ENCODE measurements around the gene CPM.
"Not testable (repeated sequence)": the region's sequence is repeated elsewhere in the genome, so short reads cannot be mapped to it uniquely, and the experiment has no call there.

The CPM gene

DNA sequence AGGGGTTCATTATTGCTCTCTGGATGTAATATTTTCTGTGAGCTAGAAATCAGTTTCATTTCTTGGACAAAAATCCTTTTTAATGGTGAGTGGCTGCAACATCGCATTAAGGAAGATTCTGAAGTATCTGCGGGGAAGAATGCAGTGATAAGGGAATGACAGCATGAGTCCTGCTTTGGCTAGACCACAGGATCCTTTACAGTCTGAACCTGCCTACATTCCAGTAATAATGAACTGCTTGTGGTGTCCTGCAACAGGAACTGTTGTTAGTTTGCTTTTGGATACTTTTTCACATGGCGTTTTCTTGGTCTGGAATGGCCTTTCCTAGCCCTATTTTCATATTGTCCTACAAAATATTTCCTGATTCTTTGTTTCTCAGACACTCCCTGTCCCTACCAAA lies 109.3 kb downstream of the CPM start:
- DNase-seq: no peak

DNA sequence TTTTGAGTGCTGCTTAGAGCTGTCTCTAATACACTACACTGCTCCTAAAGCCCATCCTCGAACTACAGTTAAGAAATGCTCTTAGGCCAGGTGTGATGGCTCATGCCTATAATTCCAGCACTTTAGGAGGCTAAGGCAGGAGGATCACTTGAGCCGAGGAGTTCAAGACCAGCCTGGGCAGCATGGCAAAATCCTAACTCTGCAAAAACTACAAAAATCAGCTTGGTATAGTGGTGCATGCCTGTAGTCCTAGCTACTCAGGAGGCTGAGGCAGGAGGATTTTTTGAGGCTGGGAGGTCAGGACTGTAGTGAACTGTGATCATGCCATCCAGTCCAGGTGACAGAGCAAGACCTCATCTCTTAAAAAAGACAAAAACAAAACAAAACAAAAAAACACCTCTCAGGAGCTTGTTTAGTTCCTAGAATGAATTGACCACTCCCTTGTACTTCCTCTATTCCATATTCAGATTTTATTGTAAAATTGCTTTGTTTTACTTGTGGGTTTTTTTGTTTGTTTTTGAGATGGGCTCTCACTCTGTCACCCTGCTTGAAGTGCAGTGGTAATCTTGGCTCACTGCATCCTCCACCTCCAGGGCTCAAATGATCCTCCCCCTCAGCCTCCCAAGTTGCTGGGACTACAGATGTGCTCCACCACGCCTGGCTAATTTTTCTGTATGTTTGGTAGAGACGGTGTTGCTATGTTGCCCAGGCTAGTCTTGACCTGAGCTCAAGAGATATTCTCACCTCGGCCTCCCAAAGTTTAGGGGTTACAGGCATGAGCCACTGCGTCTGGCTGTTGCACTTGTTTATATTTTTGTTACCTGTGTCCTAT lies 111.4 kb downstream of the CPM start:
- no peak for DNase-seq

DNA sequence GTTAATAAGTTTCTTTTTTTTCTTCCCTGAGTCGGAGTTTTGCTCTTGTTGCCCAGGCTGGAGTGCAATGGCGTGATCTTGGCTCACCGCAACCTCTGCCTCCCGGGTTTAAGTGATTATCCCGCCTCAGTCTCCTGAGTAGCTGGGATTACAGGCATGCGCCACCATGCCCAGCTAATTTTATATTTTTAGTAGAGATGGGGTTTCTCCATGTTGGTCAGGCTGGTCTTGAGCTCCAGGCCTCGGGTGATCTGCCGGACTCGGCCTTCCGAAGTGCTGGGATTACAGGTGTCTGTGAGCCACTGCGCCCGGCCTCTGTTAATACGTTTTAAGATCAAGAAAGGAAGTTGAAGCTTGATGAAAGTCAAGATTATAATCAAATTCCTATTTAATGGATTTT lies 113.5 kb downstream of the CPM start:
- DNase-seq: not testable (repeated sequence)

DNA sequence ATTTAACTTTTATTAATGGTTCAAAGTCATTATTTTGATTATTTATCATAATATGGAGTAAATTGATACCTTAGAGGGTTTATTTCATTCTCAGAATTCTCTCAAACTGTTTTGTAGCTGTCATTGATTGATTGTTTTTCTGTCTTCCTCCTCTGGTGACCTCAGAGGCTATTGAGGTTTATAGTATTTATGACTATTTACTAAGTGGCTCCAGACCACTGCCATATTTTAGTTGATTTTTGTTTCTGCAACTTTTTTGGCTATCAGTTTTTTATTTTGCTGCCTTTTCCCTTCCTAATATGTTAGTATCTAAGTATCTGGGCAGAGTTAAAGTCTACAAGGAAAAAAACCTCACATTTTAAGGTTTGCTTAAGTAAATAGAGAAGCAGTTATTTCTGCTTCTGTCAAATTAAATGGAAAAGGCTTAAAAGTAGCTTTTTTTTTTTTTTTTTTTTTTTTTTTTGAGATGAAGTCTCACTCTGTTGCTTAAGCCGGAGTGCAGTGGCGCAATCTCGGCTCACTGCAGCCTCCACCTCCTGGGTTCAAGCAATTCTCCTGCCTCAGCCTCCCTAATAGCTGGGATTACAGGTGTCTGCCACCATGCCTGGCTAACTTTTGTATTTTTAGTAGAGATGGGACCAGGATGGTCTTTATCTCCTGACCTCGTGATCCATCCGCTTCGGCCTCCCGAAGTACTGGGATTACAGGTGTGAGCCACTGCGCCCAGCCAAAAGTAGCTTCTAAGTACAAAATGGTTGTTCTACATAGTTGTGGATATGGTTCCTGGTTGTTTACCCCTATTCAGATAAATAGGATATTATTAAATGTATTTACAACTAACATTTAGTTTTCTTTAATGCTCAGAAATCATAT lies 116.8 kb downstream of the CPM start:
- DNase-seq: no peak

DNA sequence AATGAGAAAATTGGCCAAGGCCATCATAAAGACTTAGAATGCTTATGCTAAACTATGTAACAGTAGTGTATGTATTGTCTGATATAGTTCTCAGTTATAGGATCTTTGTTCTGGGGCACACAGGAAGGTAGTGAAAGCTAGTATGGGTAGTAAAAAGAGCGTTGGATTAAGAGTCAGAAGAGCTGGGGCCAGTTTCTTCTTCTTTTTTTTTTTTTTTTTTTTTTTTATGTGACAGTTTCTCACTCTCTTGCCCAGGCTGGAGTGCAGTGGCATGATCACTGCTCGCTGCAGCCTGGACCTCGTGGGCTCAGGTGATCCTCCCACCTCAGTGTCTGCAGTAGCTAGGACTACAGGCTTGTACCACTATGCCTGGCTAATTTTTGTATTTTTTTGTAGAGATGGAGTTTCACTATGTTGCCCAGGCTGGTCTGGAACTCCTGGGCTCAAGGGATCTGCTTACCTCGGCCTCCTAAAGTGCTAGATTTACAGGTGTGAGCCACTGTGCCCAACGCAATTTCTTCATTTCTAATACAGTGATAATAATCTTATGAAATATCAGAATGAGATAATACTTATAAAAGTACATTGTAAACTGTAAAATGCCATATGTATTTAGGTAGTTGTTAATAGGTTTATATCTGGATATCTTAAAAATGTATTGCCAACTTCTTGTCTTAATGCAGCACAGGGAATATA lies 117.6 kb downstream of the CPM start:
- DNase-seq: no peak

DNA sequence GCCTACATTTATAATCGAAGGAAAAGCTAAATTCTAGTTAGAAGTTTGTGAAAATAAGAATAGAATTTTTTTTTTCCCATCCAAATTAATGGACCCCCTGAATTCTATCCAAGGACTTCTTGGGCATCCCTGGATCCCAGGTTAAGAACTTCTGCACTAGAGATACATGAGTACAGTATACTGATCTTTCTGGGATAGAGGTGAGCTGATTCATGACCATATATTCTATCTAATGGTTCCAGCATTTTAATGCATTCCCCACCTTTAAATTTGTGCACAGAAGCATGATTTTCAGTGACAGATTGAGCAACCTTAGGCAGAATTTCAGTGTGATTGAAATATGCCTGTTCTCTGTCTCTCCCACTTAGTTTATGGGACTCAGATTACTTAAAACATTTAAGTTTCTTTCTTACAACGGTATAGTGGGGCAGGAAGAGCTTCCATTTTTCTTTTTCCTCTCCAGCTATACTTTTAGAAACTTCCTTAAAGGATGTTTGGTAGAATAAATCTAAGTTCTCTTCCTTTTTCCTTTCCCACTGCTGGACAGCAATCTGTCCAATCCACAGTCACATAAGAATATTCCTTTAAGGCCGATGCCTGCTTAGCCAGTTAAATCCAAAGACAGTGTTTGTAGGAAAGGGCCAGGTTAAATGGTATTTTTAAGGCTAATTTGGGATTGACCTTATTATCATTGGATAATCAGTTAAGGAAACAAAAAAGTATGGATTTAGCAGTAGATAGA lies 118.3 kb downstream of the CPM start:
- no peak for DNase-seq

DNA sequence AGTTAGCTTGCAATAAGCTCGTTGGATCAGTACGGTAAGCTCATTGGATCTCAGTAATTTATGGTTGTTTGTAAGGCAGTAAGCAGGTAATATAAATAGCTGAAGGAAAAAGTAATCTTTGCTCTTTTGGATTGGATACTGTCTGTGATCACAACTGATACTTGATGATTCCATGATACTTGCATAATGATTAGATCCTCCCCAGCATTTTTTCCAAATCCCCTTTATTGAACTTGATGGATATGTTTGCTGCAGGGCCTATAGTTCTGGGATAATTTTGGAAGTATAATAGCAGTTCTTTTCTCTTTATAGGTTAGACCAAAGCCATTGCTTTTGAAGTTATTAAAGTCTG lies 119.8 kb downstream of the CPM start:
- no peak for DNase-seq

DNA sequence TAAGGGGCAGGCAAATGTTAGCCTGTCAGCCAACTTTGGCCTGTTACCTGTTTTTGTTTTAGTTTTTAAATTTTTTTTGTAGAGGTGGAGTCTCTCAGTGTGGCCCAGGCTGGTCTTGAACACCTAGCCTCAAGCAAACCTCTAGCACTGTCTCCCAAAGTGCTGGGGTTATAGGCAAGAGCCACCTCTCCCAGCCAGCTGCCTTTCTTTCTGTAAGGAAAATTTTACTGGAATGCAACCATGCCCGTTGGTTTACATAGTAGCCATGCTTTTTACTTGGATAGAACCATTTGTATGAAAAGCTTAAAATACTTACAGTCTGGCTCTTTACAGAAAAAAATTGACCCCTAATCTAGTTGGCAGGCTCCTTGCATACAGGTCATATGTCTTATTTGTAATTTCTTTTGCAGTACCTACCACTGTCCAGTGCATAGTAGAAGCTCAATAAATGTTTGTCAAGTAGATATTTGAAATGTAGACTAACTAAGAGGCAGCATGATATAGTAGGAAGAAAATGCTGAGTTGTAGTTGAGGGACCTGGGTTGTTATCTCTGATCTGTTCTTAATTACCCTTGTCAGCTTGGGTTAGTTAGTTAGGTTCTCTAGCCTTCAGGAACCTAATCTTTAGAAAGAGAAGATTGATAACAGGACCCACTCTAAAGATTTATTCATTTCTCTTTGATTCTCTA lies 120.3 kb downstream of the CPM start:
- no peak for DNase-seq

DNA sequence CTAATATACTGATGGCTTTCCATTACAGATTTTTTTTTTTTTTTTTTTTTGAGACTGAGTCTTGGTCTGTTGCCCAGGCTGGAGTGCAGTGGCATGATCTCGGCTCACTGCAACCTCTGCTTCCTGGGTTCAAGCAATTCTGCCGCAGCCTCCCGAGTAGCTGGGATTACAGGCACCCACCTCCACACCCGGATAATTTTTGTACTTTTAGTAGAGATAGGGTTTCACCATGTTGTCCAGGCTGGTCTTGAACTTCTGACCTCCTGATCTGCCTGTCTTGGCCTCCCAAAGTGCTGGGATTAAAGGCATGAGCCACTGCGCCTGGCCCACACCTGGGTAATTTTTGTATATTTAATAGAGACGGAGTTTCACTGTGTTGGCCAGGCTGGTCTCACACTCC lies 121.4 kb downstream of the CPM start:
- not testable (repeated sequence) for DNase-seq

DNA sequence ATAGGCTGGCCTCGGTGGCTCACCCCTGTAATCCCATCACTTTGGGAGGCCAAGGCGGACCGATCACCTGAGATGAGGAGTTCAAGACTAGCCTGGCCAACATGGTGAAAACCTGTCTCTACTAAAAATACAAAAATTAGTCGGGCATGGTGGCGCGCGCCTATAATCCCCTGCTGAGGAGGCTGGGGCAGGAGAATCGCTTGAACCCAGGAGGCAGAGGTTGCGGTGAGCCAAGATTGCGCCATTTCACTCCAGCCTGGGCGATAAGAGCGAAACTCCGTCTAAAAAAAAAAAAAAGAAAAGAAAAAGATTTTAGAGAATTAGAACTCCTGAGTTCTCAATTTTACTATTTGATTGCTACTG lies 123.0 kb downstream of the CPM start:
- not testable (repeated sequence) for DNase-seq

DNA sequence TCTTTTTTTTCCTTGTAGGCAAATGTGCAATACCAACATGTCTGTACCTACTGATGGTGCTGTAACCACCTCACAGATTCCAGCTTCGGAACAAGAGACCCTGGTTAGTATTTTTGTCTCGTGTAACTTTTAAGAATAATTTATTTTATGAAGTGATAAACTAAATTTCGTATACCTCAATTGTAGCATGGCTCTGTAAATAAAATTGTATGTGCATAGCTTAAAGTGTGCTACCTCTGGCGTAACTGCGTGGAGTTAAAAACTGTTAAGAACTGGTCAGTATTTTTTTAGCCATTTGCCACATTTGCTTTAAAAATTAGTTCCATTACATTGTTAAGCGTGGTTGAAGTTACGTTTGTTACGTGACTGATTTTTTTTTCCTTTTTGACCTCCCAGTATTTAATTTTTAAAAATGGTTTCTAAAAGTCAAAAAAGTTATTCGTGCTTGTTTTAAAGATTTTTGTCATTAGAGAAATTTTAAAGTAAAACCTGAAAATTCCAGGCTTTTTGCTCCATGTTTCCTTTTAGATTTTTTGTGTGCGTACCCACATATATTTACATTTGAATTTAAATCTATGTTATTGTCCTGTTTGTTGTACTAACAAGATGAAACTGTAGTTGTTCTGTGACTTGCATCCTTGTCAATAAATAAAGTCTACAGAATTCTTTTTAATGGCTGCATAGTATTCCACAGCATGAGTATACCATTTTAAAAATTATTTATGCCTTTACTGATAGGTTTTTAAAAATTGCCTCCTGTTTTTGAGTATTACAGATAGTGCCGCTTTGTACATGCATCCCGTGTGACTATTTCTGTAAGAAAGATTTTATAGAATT lies 123.6 kb downstream of the CPM start:
- DNase-seq: peak in 1 of 2 donors; percentile 10

DNA sequence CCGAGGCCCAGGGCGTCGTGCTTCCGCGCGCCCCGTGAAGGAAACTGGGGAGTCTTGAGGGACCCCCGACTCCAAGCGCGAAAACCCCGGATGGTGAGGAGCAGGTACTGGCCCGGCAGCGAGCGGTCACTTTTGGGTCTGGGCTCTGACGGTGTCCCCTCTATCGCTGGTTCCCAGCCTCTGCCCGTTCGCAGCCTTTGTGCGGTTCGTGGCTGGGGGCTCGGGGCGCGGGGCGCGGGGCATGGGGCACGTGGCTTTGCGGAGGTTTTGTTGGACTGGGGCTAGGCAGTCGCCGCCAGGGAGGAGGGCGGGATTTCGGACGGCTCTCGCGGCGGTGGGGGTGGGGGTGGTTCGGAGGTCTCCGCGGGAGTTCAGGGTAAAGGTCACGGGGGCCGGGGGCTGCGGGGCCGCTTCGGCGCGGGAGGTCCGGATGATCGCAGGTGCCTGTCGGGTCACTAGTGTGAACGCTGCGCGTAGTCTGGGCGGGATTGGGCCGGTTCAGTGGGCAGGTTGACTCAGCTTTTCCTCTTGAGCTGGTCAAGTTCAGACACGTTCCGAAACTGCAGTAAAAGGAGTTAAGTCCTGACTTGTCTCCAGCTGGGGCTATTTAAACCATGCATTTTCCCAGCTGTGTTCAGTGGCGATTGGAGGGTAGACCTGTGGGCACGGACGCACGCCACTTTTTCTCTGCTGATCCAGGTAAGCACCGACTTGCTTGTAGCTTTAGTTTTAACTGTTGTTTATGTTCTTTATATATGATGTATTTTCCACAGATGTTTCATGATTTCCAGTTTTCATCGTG lies 124.4 kb downstream of the CPM start:
- peak; percentile 44 to 50 for DNase-seq

DNA sequence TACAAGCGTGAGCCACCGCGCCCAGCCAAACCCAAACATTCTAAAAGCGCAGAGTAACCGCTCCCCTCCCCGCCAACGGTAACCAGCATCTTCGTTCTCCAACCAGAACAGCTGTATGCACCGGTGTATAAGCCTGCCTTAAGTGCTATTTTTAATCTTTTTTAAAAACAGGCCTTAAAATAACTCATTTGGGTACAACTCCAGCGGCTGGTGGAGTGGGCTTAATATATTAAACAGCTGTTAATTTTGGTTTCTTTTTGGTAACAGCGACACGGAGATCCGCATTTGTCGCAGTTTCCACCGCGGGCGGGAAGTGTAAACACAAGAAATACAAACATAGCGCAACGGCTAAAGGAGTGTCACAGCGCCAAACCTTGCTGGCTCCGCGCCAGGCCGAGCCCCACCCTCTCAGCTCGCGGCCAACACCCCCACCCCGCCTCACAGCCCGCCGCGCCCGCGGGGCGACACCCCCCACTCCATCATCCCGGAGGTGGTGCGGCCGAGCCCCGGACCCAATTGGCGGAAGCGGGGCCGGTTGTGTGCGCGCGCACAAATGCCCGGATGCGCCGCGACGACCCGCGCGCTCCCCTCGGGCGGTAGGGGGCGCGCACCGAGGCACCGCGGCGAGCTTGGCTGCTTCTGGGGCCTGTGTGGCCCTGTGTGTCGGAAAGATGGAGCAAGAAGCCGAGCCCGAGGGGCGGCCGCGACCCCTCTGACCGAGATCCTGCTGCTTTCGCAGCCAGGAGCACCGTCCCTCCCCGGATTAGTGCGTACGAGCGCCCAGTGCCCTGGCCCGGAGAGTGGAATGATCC lies 125.2 kb downstream of the CPM start, which contains the start of gene MDM2:
TSS of gene MDM2 (plus strand) at position 602 of the 812 bp plus-strand sequence. CDS start 301 bp downstream, outside the sequence.
- DNase-seq: peak; percentile 97 to 98

DNA sequence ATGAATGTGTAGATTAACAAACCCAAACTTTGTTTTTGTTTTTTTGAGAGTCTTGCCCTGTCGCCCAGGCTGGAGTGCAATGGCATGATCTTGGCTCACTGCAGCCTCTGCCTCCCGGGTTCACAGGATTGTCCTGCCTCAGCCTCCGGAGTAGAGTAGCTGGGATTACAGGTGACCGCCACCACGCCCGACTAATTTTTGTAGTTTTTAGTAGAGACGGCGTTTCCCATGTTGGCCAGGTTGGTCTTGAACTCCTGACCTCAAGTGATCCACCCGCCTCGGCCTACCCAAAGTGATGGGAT lies 125.7 kb downstream of the CPM start:
- DNase-seq: not testable (repeated sequence)

DNA sequence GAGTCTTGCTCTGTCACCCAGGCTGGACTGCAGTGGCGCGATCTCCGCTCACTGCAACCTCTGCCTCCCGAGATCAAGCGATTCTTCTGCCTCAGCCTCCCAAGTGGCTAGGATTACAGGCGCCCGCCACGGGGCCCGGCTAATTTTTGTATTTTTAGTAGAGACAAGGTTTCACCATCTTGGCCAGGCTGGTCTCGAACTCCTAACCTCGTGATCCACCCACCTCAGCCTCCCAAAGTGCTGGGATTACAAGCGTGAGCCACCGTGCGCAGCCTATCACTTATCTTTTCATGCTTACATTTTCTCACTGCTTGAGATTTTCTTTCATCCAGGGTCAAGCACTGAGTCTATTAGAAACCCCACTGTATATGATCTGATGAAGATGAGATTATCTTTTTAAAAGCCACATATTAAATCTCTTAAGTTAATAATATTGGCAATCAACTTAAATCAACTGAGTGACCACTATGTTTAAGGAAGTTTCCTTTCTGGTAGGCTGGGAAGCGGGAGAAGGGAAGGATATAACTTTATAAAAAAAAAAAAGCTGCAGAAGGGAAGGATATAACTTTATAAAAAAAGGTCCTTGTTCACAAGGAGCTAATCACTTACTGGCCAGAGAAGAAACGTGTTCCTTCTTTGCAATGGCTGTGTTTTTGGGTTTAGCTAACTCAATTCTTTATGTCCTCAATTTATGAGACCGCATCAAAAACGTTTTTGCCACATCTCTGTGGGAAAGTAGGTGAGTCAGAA lies 126.3 kb downstream of the CPM start:
- no peak for DNase-seq

DNA sequence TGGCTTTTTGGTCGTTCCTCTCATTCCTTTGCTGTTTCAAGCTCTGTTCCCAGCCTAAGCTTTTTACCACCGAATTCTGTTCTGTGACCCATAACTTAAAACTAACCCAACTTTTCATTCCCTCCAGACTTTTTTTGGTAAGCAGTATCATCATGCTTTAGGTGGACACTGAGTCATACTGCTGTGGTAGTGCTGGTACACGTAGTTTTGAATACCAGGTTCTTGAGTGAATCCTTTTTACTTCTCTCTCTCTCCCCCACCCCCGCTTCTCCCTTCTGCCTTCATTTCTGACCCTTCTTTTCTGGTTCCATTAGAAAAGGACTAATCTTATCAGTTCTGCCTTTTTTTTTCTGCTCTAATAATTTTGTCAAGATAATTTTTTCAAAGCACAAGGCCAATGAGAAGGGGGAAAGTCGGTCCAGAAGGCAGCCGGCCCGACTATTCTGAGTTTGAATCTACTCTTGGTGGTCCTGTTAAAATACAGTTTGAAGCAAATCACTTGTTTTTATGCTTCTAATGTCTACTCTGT lies 127.3 kb downstream of the CPM start:
- DNase-seq: no peak

DNA sequence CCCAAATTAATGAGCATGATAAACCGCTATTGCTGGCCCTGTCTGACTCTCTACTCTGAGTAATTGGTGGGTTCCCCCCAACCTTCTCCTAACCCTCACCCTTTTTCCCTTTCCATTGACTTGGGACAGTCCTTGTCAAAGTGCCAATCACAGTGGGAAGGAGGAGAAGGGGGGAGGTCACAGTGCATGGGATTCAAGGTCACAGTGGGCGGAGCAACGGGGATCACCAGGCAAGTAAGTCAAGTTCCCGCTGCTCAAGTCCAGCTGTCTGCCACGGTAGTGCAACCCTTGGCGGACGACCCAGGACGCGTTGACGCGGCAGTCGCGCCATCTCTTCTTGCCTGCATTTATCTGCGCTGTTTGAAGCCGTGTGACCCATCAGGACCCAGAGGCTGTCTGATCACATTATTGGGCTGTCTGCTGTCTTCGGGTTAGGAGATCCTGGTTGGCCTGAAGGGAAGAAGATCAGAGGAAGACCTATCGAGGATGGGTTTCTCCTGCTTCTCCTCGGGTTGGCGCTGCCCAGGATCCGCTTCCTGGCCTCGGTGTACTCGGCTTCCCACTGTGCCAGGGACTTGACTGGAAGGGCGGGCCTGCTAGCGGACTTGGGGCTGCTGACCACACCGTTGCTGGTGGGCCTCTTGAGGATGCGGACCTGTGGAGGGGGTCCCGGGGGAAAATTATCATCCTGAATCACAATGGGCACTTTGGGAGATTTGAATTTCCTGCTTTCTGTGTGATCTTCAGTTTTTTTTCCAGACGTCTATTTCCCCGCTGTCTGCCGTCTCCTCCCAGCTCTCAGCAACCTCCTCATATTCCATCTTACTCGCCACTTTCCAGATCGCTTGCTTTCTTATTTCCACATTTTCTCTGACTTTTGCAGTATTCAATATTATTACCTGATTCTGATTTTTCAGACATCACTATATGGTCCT lies 128.0 kb downstream of the CPM start:
- DNase-seq: no peak

Measured in CD4-positive, alpha-beta T cell treated with Interferon alpha-2 for 1 hour (primary cell).